HG02763 (cell line): Measurements from ENCODE around the gene OTOP2.

Experiments
- ATAC-seq: cut with Tn5 transposase; IDR thresholded peaks from one replicate; pipeline ENCODE4 v1.9.1; 2021; ENCODE audit warnings: mild to moderate bottlenecking, moderate library complexity; ENCODE audit not compliant: unreplicated experiment

The OTOP2 gene

GRCh38 chr17:74923538-74924249 lies 379 bp upstream of the OTOP2 start:
- ATAC-seq: no peak

- no peak for ATAC-seq
Observed at GRCh38 chr17:74925242-74925641, 1.2 kb downstream of the OTOP2 start.

DNA sequence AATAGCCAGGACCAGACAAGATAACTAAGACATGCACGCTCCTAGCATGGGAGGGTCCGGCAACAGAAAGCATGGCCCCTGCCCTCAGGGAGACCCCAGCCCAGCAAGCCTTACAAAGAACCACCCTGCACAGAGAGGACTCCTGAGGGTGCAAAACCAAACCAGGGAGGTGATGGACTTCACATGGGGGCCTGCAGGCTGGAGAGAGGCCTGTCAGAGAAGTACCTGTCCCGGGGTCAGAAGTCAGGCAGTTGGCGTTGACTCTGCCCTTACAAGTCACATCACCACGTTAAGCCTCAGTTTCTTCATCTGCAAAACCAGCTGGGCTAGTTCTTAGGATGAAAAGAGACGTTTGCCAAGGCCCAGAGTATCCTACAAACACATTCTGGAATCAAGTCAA lies 4.7 kb downstream of the OTOP2 start:
- no peak for ATAC-seq

GRCh38 chr17:74930535-74931036 lies 6.5 kb downstream of the OTOP2 start:
- no peak for ATAC-seq

DNA sequence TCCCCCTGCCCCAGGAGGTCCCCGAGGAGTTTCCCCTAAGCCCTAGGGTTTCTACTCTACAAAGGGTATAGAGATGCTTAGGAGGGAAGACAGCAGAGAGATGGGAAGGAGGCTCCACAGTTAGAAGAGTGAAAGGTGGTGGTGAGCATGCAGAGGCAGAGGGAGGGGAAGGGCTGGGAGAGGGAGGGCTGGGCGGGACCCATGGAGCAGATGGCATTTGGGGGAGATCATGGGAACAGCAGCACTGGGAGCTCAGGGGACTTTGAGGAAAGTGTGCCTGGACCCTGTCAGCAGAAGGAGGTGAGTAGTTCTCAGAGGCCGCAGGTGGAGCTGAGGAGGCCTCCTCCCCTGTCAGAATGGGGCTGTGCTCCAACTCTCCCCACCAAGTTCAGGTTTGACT lies 11.0 kb downstream of the OTOP2 start:
- ATAC-seq: no peak

DNA sequence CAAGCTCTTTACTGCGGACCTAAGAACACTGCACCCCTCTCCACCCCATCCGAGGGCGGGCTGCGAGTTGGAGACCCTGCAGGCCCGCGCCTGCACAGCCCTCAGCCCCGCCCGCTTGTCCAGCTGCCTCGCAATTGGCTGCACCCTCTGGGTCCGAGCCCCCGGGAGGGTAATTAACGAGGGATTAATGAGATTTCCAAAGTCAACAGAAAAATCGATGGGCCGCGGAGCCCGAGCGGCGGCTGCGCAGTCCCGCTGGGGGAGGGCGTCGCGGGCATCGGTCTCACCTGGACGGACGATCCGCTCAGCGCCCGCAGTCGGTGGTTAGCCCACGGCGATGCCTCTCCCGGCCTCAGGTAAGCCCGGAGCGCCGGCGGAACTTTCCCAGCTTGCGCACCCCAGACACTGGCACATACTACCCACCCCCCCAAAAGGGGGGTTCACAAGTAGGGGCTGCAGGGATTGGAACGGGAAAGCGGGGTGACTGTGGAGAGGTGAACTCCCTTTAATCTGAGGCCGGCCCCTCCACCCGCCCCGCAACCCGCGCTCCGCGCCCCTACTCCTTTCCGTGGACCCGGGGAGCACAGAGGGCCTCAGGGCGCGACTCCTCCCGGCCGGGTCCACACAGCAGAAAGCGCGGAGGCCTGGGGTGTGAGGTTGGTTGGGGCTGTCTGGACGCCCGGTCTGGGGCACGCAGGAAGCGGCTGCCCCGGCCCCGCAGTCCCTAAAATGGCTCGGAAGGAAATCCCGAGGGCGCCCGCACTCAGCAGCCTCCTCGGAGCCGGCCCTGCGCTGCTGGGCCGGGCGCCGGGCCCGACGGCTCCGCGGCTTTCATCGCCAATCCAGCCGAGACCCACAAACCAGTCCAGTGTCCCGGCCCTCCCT lies 11.8 kb downstream of the OTOP2 start, which contains the start of gene OTOP3:
TSS of gene OTOP3 (plus strand) at position 314 of the 885 bp plus-strand sequence. CDS start at position 338, 24 bp downstream.
- no peak for ATAC-seq

GRCh38 chr17:74936470-74936799 lies 12.4 kb downstream of the OTOP2 start:
- ATAC-seq: no peak

DNA sequence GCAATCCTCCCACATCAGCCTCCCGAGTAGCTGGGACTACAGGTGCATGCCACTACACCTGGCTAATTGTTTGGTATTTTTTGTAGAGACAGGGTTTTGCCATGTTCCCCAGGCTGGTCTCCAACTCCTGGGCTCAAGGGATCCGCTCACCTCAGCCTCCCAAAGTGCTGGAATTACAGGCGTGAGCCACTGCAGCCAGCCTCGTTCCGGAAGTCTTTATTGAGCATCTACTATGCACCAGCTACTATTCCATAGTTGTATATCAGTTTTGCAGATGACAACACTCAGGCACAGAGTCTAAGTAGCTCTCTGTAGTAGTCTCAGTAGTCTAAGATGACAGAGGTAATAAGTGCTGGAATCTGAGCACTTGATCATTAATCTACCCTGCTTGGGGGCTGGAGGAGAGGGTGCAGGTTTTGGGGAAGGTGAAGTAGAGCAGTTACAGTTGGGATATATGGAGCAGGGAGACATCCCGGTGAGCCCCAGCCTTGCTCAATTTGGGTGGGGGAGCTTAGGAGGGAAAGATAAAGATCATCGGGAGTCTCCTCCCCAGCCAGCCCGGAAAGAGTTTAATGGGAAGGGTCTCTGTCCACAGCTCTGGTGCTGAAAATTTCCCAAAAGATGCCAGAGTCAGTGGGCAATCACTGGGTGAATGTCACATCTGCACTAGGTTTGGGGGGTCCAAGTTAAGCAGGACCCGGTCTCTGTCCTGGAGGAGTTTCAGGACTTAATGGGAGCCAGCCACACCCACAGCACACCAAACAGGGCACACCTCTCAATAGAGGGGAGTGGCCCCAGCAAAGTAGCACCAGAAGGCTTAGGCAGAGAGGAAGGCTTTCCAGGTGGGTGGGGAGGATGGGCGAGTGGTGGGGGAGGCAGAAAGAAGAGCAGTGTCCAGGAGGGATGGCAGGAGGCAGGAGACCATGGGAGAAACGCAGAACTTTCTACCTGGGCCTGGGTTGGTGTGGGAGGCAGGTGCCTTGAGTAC lies 13.3 kb downstream of the OTOP2 start:
- no peak for ATAC-seq

DNA sequence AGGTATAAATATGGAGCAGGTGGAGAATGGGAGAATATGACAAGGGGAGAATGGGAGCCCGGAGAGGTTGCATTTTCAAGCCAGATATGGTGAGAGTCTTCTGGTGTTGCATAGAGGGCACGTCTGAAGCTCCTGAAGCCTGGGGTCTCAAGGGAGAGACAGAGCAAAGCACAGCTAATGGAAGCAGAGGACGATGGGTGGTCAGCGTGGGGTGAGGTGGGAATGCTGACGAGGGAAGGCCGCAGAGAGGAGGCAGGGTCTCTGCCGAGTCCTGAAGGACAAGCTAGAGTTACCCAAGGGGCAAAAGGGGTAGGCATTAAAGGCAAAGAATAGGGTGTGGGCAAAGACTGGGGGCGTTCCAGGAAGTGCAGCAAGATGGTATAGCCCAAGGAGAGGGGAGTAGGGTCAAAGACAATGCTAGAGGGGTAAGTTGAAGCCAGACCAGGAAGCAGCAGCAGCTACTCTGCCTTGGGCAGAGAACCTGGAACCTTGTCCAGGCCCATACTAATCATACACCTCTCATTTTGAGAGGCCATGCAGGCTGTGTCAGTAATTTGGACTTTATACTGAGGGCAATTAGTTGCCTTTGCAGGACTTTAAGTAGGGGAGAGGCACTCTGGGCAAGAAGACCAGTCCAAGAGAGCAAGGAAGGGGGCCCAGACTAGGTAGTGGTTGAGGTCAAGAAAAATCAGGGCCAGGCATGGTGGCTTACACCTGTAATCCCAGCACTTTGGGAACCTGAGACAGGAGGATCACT lies 14.3 kb downstream of the OTOP2 start:
- ATAC-seq: no peak

GRCh38 chr17:74939534-74939933 lies 15.5 kb downstream of the OTOP2 start:
- ATAC-seq: no peak

GRCh38 chr17:74941128-74941725 lies 17.2 kb downstream of the OTOP2 start:
- no peak for ATAC-seq

GRCh38 chr17:74943808-74944522 lies 19.9 kb downstream of the OTOP2 start:
- no peak for ATAC-seq

DNA sequence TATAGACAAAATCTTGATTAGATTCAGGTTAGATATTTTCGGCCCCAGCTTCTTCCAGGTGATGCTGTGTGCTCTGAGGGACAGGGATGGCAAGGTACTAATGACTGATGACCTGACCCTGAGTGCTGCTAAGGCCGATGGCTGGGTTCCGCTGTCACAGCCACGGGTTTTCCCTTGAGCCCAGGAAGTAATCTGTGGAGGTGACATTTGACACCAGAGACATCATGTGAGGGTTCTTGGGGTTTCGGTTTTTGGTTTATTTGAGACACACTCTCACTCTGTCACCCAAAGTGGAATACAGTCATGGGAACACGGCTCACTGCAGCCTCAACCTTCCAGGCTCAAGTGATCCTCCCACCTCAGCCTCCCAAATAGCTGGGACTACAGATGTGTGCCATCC lies 21.5 kb downstream of the OTOP2 start:
- no peak for ATAC-seq

- ATAC-seq: no peak
Observed at GRCh38 chr17:74946641-74947040, 22.6 kb downstream of the OTOP2 start.

DNA sequence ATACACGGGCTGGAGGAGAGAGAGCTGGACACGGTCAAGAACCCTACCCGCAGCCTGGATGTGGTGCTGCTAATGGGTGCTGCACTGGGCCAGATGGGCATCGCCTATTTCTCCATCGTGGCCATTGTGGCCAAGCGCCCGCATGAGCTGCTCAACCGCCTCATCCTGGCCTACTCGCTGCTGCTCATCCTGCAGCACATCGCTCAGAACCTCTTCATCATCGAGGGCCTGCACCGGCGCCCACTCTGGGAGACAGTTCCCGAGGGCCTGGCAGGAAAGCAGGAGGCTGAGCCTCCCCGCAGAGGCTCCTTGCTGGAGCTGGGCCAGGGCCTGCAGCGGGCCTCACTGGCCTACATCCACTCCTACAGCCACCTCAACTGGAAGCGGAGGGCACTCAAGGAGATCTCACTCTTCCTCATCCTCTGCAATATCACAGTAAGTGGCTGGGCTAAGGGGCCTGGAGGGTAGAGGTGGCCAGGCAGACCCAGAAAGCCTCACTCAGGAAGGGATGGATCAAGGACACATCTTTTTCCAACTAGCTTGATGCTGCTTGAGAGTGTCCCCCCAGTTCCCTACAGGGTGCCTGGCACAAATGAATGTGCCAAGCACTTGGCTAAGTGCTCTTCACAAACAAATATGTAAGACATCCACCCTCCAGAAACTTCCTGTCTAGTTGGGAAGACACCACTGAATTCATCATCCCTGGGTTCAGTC lies 23.1 kb downstream of the OTOP2 start:
- ATAC-seq: no peak

GRCh38 chr17:74949455-74950115 lies 25.5 kb downstream of the OTOP2 start:
- ATAC-seq: no peak

DNA sequence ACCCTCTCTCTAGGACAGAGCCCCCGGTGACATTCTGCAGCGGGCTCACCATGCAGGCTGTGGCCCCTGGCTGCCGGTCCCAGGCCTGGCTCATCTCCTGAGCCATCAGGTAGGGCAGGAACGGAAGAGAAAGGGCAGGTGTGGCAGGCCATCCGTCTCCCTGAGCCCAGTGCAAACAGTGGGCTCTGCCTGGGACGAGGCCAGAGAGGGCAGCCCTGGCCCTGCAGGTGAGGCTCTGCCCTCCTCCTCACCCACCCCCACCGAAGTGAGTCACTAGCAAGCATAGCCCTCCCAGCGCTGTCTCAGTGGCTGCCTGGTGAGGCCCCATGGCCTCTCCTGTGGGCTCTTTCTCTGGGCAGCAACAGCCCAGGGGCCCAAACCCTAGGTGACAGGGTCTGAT lies 26.1 kb downstream of the OTOP2 start:
- no peak for ATAC-seq

- ATAC-seq: no peak
Observed at GRCh38 chr17:74951065-74951464, 27.0 kb downstream of the OTOP2 start.
